Uterus (tissue), 2 donors: Measurements from ENCODE around the gene UNC93A.

ENCODE experiments used
- POLR2A ChIP-seq, 2 donors: fragments of 450-650 bp; IDR thresholded peaks; one replicate each; pipeline ENCODE4 v1.6.1; 2016; ENCODE audit warnings: antibody characterized with exemption in 2 of 2, mild to moderate bottlenecking in 1 of 2, moderate library complexity in 1 of 2
- TF ChIP-seq, protein P1 (sequence below), 4 experiments: fragments of 200-600 bp in 2 of 4; fragments of 450-650 bp in 2 of 4; sonication (generic) in 2 of 4; IDR thresholded peaks; one replicate each; pipeline ENCODE4 v1.5.1; 2016 to 2019; ENCODE audit warnings: antibody characterized with exemption in 4 of 4, mild to moderate bottlenecking in 2 of 4, moderate library complexity in 1 of 4

GRCh38 chr6:167279766-167280446, 11.2 kb upstream of the UNC93A start:
- no peak for TF ChIP-seq POLR2A (IDR thresholded peaks at IDR 0.05)
- TF ChIP-seq, protein P1, sequence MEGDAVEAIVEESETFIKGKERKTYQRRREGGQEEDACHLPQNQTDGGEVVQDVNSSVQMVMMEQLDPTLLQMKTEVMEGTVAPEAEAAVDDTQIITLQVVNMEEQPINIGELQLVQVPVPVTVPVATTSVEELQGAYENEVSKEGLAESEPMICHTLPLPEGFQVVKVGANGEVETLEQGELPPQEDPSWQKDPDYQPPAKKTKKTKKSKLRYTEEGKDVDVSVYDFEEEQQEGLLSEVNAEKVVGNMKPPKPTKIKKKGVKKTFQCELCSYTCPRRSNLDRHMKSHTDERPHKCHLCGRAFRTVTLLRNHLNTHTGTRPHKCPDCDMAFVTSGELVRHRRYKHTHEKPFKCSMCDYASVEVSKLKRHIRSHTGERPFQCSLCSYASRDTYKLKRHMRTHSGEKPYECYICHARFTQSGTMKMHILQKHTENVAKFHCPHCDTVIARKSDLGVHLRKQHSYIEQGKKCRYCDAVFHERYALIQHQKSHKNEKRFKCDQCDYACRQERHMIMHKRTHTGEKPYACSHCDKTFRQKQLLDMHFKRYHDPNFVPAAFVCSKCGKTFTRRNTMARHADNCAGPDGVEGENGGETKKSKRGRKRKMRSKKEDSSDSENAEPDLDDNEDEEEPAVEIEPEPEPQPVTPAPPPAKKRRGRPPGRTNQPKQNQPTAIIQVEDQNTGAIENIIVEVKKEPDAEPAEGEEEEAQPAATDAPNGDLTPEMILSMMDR (IDR thresholded peaks at IDR 0.05) = no peak
